HG03064 (cell line): ENCODE measurements around the gene DAZAP1.

Experiments used
- ATAC-seq: cut with Tn5 transposase; IDR thresholded peaks from one replicate; pipeline ENCODE4 v1.9.1; 2021; ENCODE audit warnings: low read depth; ENCODE audit not compliant: unreplicated experiment

Gene DAZAP1

GRCh38 chr19:1423436-1424191 lies 16.2 kb downstream of the DAZAP1 start:
- ATAC-seq = no peak

- no peak for ATAC-seq
Measured at GRCh38 chr19:1424192-1424955, 17.0 kb downstream of the DAZAP1 start.

GRCh38 chr19:1425102-1425837 lies 17.9 kb downstream of the DAZAP1 start:
- no peak for ATAC-seq

GRCh38 chr19:1425902-1426301 lies 18.5 kb downstream of the DAZAP1 start:
- ATAC-seq = no peak

GRCh38 chr19:1426736-1427135 lies 19.4 kb downstream of the DAZAP1 start:
- no peak for ATAC-seq

GRCh38 chr19:1427221-1427920 lies 20.0 kb downstream of the DAZAP1 start:
- no peak for ATAC-seq

- ATAC-seq = no peak
Measured at GRCh38 chr19:1428738-1429391, 21.5 kb downstream of the DAZAP1 start.

GRCh38 chr19:1429750-1430149 lies 22.4 kb downstream of the DAZAP1 start:
- ATAC-seq = no peak

GRCh38 chr19:1430246-1430645 lies 22.9 kb downstream of the DAZAP1 start:
- no peak for ATAC-seq

- no peak for ATAC-seq
Measured at GRCh38 chr19:1431759-1432506, 24.5 kb downstream of the DAZAP1 start.

- no peak for ATAC-seq
Measured at GRCh38 chr19:1432507-1432887, 25.1 kb downstream of the DAZAP1 start.

GRCh38 chr19:1433119-1434039 lies 26.0 kb downstream of the DAZAP1 start:
- ATAC-seq = no peak

- ATAC-seq = no peak
Measured at GRCh38 chr19:1434040-1434366, 26.6 kb downstream of the DAZAP1 start.

- ATAC-seq = no peak
Measured at GRCh38 chr19:1434577-1435060, 27.2 kb downstream of the DAZAP1 start.

- no peak for ATAC-seq
Measured at GRCh38 chr19:1435378-1435989, 28.1 kb downstream of the DAZAP1 start.

- no peak for ATAC-seq
Measured at GRCh38 chr19:1437609-1438008, 30.2 kb downstream of the DAZAP1 start.

GRCh38 chr19:1438035-1438932 lies 30.9 kb downstream of the DAZAP1 start, which contains the start of gene RPS15:
Gene RPS15 (plus strand): TSS chr19:1438396. CDS start chr19:1438426, 30 bp downstream.
- ATAC-seq = peak; percentile 73
